D721Med (cell line): ENCODE data around the gene HDAC1.

Experiments used
- DNase-seq: peaks from one replicate; pipeline ENCODE4 v3.0.0; 2011; ENCODE audit warnings: low spot score; ENCODE audit not compliant: insufficient read length
- FAIRE-seq: peaks from 2 replicates; lab custom pipeline; 2011; peaks lifted over from hg19 to GRCh38; lab: Jason Lieb, UNC
- CTCF ChIP-seq: IDR thresholded peaks from 2 replicates; pipeline ENCODE4 v1.5.1; 2012; ENCODE audit warnings: mild to moderate bottlenecking, control low read depth; ENCODE audit not compliant: insufficient read depth; ENCODE audit errors: missing control alignments

The HDAC1 gene

GRCh38 chr1:32357614-32358013, 65.7 kb downstream of the HDAC1 start:
- TF ChIP-seq CTCF = no peak
- FAIRE-seq (no peak), DNase-seq (no peak)

GRCh38 chr1:32358435-32358834, 66.6 kb downstream of the HDAC1 start:
- DNase-seq (no peak), FAIRE-seq (no peak)
- TF ChIP-seq CTCF = no peak

- TF ChIP-seq CTCF = no peak
- no peak for FAIRE-seq
- DNase-seq = no peak
Measured at GRCh38 chr1:32361308-32361673, 69.4 kb downstream of the HDAC1 start.

- TF ChIP-seq CTCF = no peak
- no peak for DNase-seq
- FAIRE-seq = no peak
Measured at GRCh38 chr1:32361674-32362473, 70.0 kb downstream of the HDAC1 start.

GRCh38 chr1:32362474-32363313, 70.8 kb downstream of the HDAC1 start, which contains the start of the genes FAM229A and TSSK3:
FAM229A (minus strand) TSS chr1:32362485; CDS start chr1:32362091, 394 bp downstream.
TSSK3 (plus strand) TSS chr1:32362539; CDS start chr1:32362702, 163 bp downstream.
- FAIRE-seq (no peak), DNase-seq (no peak)
- TF ChIP-seq CTCF = no peak

GRCh38 chr1:32363713-32364112, 71.8 kb downstream of the HDAC1 start:
- DNase-seq (no peak), FAIRE-seq (no peak)
- TF ChIP-seq CTCF = no peak
